HG03442 (cell line): ENCODE data around the gene CLEC1B.
A peak's percentile ranks its signal among the peaks of the same experiment; 100 is the strongest.
"Not testable (repeated sequence)": the region's sequence is repeated elsewhere in the genome, so short reads cannot be mapped to it uniquely, and the experiment has no call there.

Experiments used
- ATAC-seq: cut with Tn5 transposase; IDR thresholded peaks from one replicate; pipeline ENCODE4 v1.9.1; 2021; ENCODE audit warnings: mild to moderate bottlenecking, moderate library complexity; ENCODE audit not compliant: unreplicated experiment

The CLEC1B gene

GRCh38 chr12:9975614-9976013 is 23.3 kb downstream of the CLEC1B start:
- ATAC-seq = no peak

DNA sequence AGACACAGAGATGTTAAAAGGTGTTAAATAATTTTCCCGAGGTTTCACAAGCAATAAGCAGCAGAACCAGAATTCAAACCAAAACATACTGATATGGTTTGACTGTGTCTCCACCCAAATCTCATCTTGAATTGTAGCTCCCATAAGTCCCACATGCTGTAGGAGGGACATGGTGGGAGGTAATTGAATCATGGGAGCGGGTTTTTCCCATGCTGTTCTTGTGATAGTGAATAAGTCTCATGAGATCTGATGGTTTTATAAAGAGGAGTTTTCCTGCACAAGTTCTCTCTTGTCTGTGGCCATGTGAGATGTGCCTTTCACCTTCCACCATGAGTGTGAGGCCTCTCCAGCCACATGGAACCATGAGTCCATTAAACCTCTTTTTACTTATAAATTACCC is 24.2 kb downstream of the CLEC1B start:
- ATAC-seq = not testable (repeated sequence)

DNA sequence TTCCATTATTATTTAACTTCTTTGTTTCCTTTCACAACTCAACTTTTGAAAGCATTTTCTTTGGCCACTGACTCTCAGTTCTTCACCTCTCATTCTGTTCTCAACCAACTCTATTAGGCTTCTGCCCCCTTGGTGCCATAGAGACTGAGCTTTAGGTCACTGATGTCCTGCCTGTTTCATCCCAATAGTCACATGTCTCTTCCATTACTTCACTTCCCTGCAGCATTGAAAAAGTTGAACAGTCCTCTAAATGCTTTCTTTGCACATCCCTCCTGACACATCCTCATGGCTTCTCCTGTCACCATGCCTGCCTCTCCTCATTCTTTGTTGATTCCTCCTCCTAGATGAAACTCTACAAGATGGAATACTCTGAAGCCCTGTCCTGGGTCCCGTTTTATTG is 25.0 kb downstream of the CLEC1B start:
- no peak for ATAC-seq

- ATAC-seq = no peak
Measured at GRCh38 chr12:9971181-9971580, 27.7 kb downstream of the CLEC1B start, which contains the start of gene CLEC12A. Gene CLEC12A (plus strand): TSS chr12:9971409. CDS start chr12:9971597, 188 bp downstream.

- ATAC-seq = no peak
Measured at GRCh38 chr12:9969673-9970072, 29.2 kb downstream of the CLEC1B start.

DNA sequence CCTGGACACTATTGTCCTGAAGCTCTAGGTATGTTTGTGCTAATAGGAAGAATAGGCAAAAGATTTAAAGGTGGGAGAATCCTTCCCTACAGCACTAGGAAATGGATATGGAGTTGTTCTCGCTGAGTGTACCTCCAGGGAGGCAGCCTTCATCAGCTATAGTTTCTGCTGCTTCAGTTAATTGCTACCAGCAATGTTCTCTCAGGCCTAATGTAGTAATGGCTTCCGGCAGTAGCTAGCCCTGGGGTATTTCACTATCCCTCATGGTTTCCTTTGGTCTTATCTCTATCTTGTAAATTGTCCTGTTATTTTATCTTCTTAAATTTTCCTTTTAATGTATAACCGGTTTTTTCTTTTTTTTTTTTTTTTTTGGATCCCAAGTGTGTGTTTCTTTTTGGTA is 37.0 kb downstream of the CLEC1B start:
- no peak for ATAC-seq

GRCh38 chr12:9961106-9961505 is 37.8 kb downstream of the CLEC1B start:
- no peak for ATAC-seq

GRCh38 chr12:9960590-9960989 is 38.3 kb downstream of the CLEC1B start:
- no peak for ATAC-seq

GRCh38 chr12:9957834-9958233 is 41.1 kb downstream of the CLEC1B start:
- ATAC-seq = no peak

GRCh38 chr12:9952954-9953729 is 45.8 kb downstream of the CLEC1B start:
- not testable (repeated sequence) for ATAC-seq

DNA sequence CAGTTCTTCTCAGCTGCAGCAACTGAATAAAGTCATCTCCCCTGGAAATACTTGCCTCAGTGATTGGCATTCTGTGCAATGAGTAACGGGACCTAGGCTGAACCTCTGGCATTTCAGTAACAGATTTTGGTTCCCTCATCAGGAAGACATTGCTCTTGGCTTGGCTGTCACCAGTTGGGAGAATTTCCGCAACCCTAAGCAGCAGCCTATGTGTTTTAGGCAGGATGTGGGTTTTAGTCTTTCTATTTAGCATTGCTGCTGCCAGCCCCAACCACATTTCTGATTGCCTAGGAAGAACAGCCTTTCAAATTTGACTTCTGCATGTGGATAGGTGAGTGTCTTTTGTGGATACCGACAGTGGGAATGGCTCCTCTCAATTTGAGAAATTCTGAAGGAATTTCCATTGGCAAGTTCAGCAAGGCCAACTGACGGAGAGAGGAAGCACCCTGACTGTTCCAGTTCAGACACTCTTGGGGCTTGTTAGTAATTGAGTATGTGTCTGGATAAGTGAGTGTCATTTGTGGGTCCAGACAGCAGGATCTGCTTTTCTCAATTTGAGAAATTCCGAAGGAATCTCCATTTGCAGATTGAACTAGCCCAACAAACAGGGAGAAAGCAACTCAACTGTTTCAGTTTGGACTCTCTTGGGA is 47.8 kb downstream of the CLEC1B start:
- ATAC-seq = no peak

- ATAC-seq = peak; percentile 95
Measured at GRCh38 chr12:9948606-9949296, 50.2 kb downstream of the CLEC1B start.

GRCh38 chr12:9947674-9948073 is 51.2 kb downstream of the CLEC1B start:
- ATAC-seq = no peak

- ATAC-seq = no peak
Measured at GRCh38 chr12:9944391-9944790, 54.5 kb downstream of the CLEC1B start.

GRCh38 chr12:9943240-9943639 is 55.7 kb downstream of the CLEC1B start:
- no peak for ATAC-seq
